ENCODE results near the gene TXNRD1.

GRCh38 chr12:104316936-104317335, 101.4 kb downstream of the TXNRD1 start:
- TF ChIP-seq CTCF (conservative IDR thresholded peaks at IDR 0.05 in 1 of 2, IDR thresholded peaks at IDR 0.05 in 1 of 2; ENCODE audit: low read depth in 1 of 2, low read length in 2 of 2) (no peak), EZH2 (IDR thresholded peaks at IDR 0.05; ENCODE audit: low read length, missing control alignments) (no peak)
